Testis (tissue), 2 donors: Measurements from ENCODE around the gene ACAP3.

Experiments used
- POLR2A ChIP-seq: fragments of 450-650 bp; IDR thresholded peaks from one replicate; pipeline ENCODE4 v1.6.1; 2017; ENCODE audit warnings: antibody characterized with exemption, mild to moderate bottlenecking, moderate library complexity
- TF ChIP-seq, protein P1 (sequence below), 3 experiments: fragments of 450-650 bp in 2 of 3; fragments of 200-600 bp in 1 of 3; sonication (generic) in 1 of 3; IDR thresholded peaks; one replicate each; pipeline ENCODE4 v1.5.1; 2016 to 2019; ENCODE audit warnings: antibody characterized with exemption in 3 of 3, mild to moderate bottlenecking in 2 of 3, moderate library complexity in 1 of 3

DNA sequence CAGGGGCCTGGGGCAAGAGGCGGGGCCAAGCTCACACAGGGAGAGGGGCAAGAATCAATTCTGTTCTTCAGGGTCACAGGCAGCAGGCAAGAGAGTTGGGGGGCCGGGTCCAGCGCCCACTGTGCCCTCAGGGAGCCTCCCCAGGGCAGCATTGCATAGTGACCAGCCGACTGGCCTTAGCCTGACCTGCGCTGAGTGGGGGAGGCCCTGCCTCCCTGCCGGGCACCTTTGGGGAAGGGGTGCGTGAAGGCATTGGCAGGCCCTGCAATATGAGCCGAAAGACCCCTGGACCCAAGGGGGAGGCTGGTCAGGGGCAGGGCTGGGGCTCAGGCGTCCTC lies 15.3 kb downstream of the ACAP3 start:
- TF ChIP-seq, protein P1, sequence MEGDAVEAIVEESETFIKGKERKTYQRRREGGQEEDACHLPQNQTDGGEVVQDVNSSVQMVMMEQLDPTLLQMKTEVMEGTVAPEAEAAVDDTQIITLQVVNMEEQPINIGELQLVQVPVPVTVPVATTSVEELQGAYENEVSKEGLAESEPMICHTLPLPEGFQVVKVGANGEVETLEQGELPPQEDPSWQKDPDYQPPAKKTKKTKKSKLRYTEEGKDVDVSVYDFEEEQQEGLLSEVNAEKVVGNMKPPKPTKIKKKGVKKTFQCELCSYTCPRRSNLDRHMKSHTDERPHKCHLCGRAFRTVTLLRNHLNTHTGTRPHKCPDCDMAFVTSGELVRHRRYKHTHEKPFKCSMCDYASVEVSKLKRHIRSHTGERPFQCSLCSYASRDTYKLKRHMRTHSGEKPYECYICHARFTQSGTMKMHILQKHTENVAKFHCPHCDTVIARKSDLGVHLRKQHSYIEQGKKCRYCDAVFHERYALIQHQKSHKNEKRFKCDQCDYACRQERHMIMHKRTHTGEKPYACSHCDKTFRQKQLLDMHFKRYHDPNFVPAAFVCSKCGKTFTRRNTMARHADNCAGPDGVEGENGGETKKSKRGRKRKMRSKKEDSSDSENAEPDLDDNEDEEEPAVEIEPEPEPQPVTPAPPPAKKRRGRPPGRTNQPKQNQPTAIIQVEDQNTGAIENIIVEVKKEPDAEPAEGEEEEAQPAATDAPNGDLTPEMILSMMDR (IDR thresholded peaks at IDR 0.05): no peak
- no peak for TF ChIP-seq POLR2A
